HG03066 (cell line): ENCODE measurements around the gene CBLIF.
"Not testable (repeated sequence)": the region's sequence is repeated elsewhere in the genome, so short reads cannot be mapped to it uniquely, and the experiment has no call there.

ENCODE experiments used
- ATAC-seq: cut with Tn5 transposase; IDR thresholded peaks from one replicate; pipeline ENCODE4 v1.9.1; 2021; ENCODE audit warnings: low read depth; ENCODE audit not compliant: unreplicated experiment

CBLIF gene

GRCh38 chr11:59801981-59802638 lies 43.2 kb downstream of the CBLIF start:
- no peak for ATAC-seq

- no peak for ATAC-seq
Observed at GRCh38 chr11:59801160-59801706, 44.1 kb downstream of the CBLIF start.

- no peak for ATAC-seq
Observed at GRCh38 chr11:59800390-59801025, 44.8 kb downstream of the CBLIF start.

GRCh38 chr11:59794417-59794816 lies 50.9 kb downstream of the CBLIF start:
- no peak for ATAC-seq

GRCh38 chr11:59792507-59792906 lies 52.8 kb downstream of the CBLIF start:
- ATAC-seq: no peak

- no peak for ATAC-seq
Observed at GRCh38 chr11:59791639-59792038, 53.7 kb downstream of the CBLIF start.

GRCh38 chr11:59787816-59788215 lies 57.5 kb downstream of the CBLIF start:
- ATAC-seq: no peak

- ATAC-seq: no peak
Observed at GRCh38 chr11:59787255-59787588, 58.1 kb downstream of the CBLIF start.

GRCh38 chr11:59785818-59786217 lies 59.5 kb downstream of the CBLIF start:
- ATAC-seq: no peak

- not testable (repeated sequence) for ATAC-seq
Observed at GRCh38 chr11:59784441-59784840, 60.9 kb downstream of the CBLIF start.

- ATAC-seq: no peak
Observed at GRCh38 chr11:59783632-59784090, 61.6 kb downstream of the CBLIF start.

- no peak for ATAC-seq
Observed at GRCh38 chr11:59782080-59782479, 63.2 kb downstream of the CBLIF start.

GRCh38 chr11:59779487-59779886 lies 65.8 kb downstream of the CBLIF start:
- ATAC-seq: no peak
